ENCODE results near the gene CWF19L1.

CWF19L1 gene

GRCh38 chr10:100238429-100238828 lies 29.0 kb downstream of the CWF19L1 start:
- H3K9ac ChIP-seq (ENCODE audit: low read length), result no peak overlapping the region
- no peak overlapping the region for H3K27ac ChIP-seq (ENCODE audit: low read depth, low read length)
- H3K36me3 ChIP-seq (ENCODE audit: control insufficient read depth, insufficient read depth, low read length), result peaks cover 29% of the 10 kb centered on the region
- no peak overlapping the region for H3K4me3 ChIP-seq (ENCODE audit: low read length)
- H3K4me1 ChIP-seq (ENCODE audit: control insufficient read depth, insufficient read depth, low read length), result no peaks in the 10 kb centered on the region
- H3K27me3 ChIP-seq (ENCODE audit: control insufficient read depth, insufficient read depth, low read length), result no peaks in the 10 kb centered on the region

DNA sequence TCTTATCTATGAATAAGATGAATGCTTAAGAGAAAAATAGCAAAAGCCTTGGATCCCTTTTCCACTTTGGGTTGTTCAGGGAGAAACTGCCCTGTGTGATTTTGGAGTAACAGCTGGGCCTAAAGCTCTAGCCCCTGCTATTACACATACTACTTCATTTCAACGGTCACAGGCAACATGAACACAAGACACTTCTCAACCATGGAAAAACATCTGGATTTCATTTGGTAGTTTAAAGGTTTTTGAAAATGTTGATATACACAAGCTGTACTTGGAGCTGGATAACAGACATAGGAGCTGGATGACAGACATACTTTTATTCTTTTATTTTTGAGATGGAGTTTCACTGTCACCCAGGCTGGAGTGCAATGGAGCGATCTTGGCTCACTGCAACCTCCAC lies 35.3 kb downstream of the CWF19L1 start:
- Histone ChIP-seq H3K27ac (ENCODE audit: low read depth, low read length) (no peak overlapping the region), H3K4me3 (ENCODE audit: low read length) (no peak overlapping the region), H3K9ac (ENCODE audit: low read length) (no peak overlapping the region), H3K4me1 (ENCODE audit: control insufficient read depth, insufficient read depth, low read length) (no peaks in the 10 kb centered on the region), H3K36me3 (ENCODE audit: control insufficient read depth, insufficient read depth, low read length) (peaks cover 9% of the 10 kb centered on the region), H3K27me3 (ENCODE audit: control insufficient read depth, insufficient read depth, low read length) (no peaks in the 10 kb centered on the region)

GRCh38 chr10:100229819-100230422 lies 37.5 kb downstream of the CWF19L1 start:
- Histone ChIP-seq H3K27me3 (ENCODE audit: control insufficient read depth, insufficient read depth, low read length) (no peaks in the 10 kb centered on the region), H3K4me3 (ENCODE audit: low read length) (peak overlapping the region; percentile 92), H3K27ac (ENCODE audit: low read depth, low read length) (peak overlapping the region; percentile 79), H3K36me3 (ENCODE audit: control insufficient read depth, insufficient read depth, low read length) (peaks cover 5% of the 10 kb centered on the region), H3K9ac (ENCODE audit: low read length) (peak overlapping the region; percentile 72), H3K4me1 (ENCODE audit: control insufficient read depth, insufficient read depth, low read length) (no peaks in the 10 kb centered on the region)

DNA sequence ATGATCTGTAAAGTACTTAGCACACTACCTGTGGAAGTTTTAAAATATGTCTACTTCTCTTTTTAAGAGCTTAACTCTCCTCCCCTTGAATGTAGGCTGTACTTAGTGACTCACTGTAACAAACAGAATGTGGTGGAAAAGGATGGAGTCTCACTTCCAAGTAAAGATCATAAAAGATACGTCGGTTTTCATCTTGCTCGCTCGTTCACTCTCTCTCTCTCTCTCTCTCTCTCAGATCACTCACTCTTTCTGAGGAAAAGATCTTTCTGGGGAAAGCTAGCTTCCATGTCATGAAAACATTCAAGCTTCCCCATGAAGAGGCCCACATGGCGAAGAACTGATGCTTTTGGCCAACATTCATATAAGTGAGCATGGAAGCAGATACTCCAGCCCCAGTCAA lies 43.6 kb downstream of the CWF19L1 start:
- H3K4me1 ChIP-seq (ENCODE audit: control insufficient read depth, insufficient read depth, low read length), result no peaks in the 10 kb centered on the region
- H3K4me3 ChIP-seq (ENCODE audit: low read length), result no peak overlapping the region
- no peak overlapping the region for H3K27ac ChIP-seq (ENCODE audit: low read depth, low read length)
- peaks cover 6% of the 10 kb centered on the region for H3K36me3 ChIP-seq (ENCODE audit: control insufficient read depth, insufficient read depth, low read length)
- no peak overlapping the region for H3K9ac ChIP-seq (ENCODE audit: low read length)
- H3K27me3 ChIP-seq (ENCODE audit: control insufficient read depth, insufficient read depth, low read length), result no peaks in the 10 kb centered on the region

- no peak overlapping the region for H3K9ac ChIP-seq (ENCODE audit: low read length)
- H3K36me3 ChIP-seq (ENCODE audit: control insufficient read depth, insufficient read depth, low read length), result peaks cover 11% of the 10 kb centered on the region
- no peaks in the 10 kb centered on the region for H3K4me1 ChIP-seq (ENCODE audit: control insufficient read depth, insufficient read depth, low read length)
- no peak overlapping the region for H3K27ac ChIP-seq (ENCODE audit: low read depth, low read length)
- H3K27me3 ChIP-seq (ENCODE audit: control insufficient read depth, insufficient read depth, low read length), result no peaks in the 10 kb centered on the region
- no peak overlapping the region for H3K4me3 ChIP-seq (ENCODE audit: low read length)
Observed at GRCh38 chr10:100222529-100222928, 44.9 kb downstream of the CWF19L1 start.

- H3K4me3 ChIP-seq (ENCODE audit: low read length), result no peak overlapping the region
- H3K36me3 ChIP-seq (ENCODE audit: control insufficient read depth, insufficient read depth, low read length), result peaks cover 19% of the 10 kb centered on the region
- H3K27me3 ChIP-seq (ENCODE audit: control insufficient read depth, insufficient read depth, low read length), result no peaks in the 10 kb centered on the region
Observed at GRCh38 chr10:100216006-100216405, 51.4 kb downstream of the CWF19L1 start.

GRCh38 chr10:100209303-100209702 lies 58.1 kb downstream of the CWF19L1 start:
- Histone ChIP-seq H3K36me3 (ENCODE audit: control insufficient read depth, insufficient read depth, low read length) (peaks cover 2% of the 10 kb centered on the region), H3K9ac (ENCODE audit: low read length) (no peak overlapping the region), H3K27ac (ENCODE audit: low read depth, low read length) (no peak overlapping the region), H3K4me1 (ENCODE audit: control insufficient read depth, insufficient read depth, low read length) (no peaks in the 10 kb centered on the region), H3K4me3 (ENCODE audit: low read length) (no peak overlapping the region), H3K27me3 (ENCODE audit: control insufficient read depth, insufficient read depth, low read length) (no peaks in the 10 kb centered on the region)

More at GRCh38 chr10:100216006-100216405, 51.4 kb downstream of the CWF19L1 start:
- Histone ChIP-seq H3K27ac (ENCODE audit: low read depth, low read length) (no peak overlapping the region), H3K4me1 (ENCODE audit: control insufficient read depth, insufficient read depth, low read length) (no peaks in the 10 kb centered on the region), H3K9ac (ENCODE audit: low read length) (no peak overlapping the region)

DNA sequence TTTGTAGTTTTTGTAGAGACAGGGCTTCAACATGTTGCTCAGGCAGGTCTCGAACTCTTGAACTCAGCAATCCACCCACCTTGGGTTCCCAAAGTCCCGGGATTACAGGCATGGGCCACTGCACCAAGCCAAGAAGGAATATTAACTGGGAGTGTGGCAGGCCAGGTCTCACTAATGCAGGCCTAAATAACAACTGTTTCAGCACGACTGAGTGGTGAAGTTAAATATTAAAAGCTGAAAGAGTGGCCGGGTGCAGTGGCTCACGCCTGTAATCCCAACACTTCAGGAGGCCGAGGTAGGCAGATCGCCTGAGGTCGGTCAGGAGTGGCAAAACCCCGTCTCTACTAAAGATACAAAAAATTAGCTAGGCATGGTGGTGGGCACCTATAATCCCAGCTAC lies 59.2 kb downstream of the CWF19L1 start:
- Histone ChIP-seq H3K27ac (ENCODE audit: low read depth, low read length) (no peak overlapping the region), H3K9ac (ENCODE audit: low read length) (no peak overlapping the region), H3K36me3 (ENCODE audit: control insufficient read depth, insufficient read depth, low read length) (peaks cover 7% of the 10 kb centered on the region), H3K4me1 (ENCODE audit: control insufficient read depth, insufficient read depth, low read length) (no peaks in the 10 kb centered on the region), H3K27me3 (ENCODE audit: control insufficient read depth, insufficient read depth, low read length) (no peaks in the 10 kb centered on the region), H3K4me3 (ENCODE audit: low read length) (no peak overlapping the region)

DNA sequence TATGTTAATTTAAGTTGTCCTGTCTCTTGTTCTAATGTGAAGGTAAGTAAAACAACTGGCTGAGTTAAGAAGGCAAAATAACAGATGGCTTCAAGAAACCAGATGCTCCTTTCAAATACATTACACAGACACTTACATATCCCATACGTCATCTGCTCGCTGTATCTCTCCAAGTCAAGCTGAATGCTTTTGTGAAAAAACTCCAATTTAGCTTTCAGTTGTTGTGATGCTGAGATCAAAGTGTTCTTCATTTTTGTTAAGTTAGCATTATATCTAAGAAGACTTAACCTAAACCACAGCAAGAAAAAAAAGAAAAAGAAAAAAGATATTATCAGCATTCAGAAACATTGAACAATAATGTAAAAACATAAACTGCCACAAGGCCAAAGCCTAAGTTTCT lies 63.1 kb downstream of the CWF19L1 start:
- H3K4me3 ChIP-seq (ENCODE audit: low read length), result no peak overlapping the region
- no peaks in the 10 kb centered on the region for H3K27me3 ChIP-seq (ENCODE audit: control insufficient read depth, insufficient read depth, low read length)
- H3K27ac ChIP-seq (ENCODE audit: low read depth, low read length), result no peak overlapping the region
- H3K36me3 ChIP-seq (ENCODE audit: control insufficient read depth, insufficient read depth, low read length), result peaks cover 11% of the 10 kb centered on the region
- H3K4me1 ChIP-seq (ENCODE audit: control insufficient read depth, insufficient read depth, low read length), result no peaks in the 10 kb centered on the region
- H3K9ac ChIP-seq (ENCODE audit: low read length), result no peak overlapping the region

- Histone ChIP-seq H3K9ac (ENCODE audit: low read length) (no peak overlapping the region), H3K27me3 (ENCODE audit: control insufficient read depth, insufficient read depth, low read length) (no peaks in the 10 kb centered on the region), H3K36me3 (ENCODE audit: control insufficient read depth, insufficient read depth, low read length) (peaks cover 16% of the 10 kb centered on the region), H3K4me1 (ENCODE audit: control insufficient read depth, insufficient read depth, low read length) (no peaks in the 10 kb centered on the region), H3K27ac (ENCODE audit: low read depth, low read length) (no peak overlapping the region), H3K4me3 (ENCODE audit: low read length) (no peak overlapping the region)
Observed at GRCh38 chr10:100201549-100201948, 65.9 kb downstream of the CWF19L1 start.

GRCh38 chr10:100194711-100195110 lies 72.7 kb downstream of the CWF19L1 start:
- H3K36me3 ChIP-seq (ENCODE audit: control insufficient read depth, insufficient read depth, low read length), result peaks cover 15% of the 10 kb centered on the region
- no peaks in the 10 kb centered on the region for H3K4me1 ChIP-seq (ENCODE audit: control insufficient read depth, insufficient read depth, low read length)
- H3K27me3 ChIP-seq (ENCODE audit: control insufficient read depth, insufficient read depth, low read length), result no peaks in the 10 kb centered on the region
- H3K27ac ChIP-seq (ENCODE audit: low read depth, low read length), result no peak overlapping the region
- H3K4me3 ChIP-seq (ENCODE audit: low read length), result no peak overlapping the region
- no peak overlapping the region for H3K9ac ChIP-seq (ENCODE audit: low read length)

DNA sequence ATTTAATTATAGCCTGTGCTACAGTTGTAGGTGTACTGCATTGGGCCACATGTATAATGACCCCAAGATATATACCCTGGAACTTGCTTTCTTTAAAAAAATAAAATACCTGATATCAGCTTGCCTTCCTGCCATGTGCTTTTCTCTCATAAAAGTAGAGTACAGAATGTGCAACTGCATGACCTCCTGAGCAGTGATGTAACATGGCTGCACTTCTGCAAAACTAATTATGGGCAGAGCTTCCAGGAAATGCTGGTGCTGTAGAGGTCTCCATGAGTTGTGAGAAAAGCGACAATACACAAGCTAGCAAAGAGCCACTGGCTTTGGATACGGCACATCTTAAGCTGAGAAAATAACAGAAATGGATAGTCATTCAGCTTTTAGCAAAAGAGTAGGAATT lies 75.1 kb downstream of the CWF19L1 start:
- no peaks in the 10 kb centered on the region for H3K4me1 ChIP-seq (ENCODE audit: control insufficient read depth, insufficient read depth, low read length)
- H3K27me3 ChIP-seq (ENCODE audit: control insufficient read depth, insufficient read depth, low read length), result no peaks in the 10 kb centered on the region
- H3K4me3 ChIP-seq (ENCODE audit: low read length), result no peak overlapping the region
- no peak overlapping the region for H3K9ac ChIP-seq (ENCODE audit: low read length)
- no peak overlapping the region for H3K27ac ChIP-seq (ENCODE audit: low read depth, low read length)
- H3K36me3 ChIP-seq (ENCODE audit: control insufficient read depth, insufficient read depth, low read length), result peaks cover 13% of the 10 kb centered on the region
